ENCODE results near the gene SSRP1. TPM values are rescaled to one million over a fixed set of nuclear protein-coding genes. Genes with fewer than 3 reads are reported as not detected.

Gene SSRP1
- polyA plus RNA-seq, 4 donors, result 32.4 to 95.4 (median 63.7) TPM

DNA sequence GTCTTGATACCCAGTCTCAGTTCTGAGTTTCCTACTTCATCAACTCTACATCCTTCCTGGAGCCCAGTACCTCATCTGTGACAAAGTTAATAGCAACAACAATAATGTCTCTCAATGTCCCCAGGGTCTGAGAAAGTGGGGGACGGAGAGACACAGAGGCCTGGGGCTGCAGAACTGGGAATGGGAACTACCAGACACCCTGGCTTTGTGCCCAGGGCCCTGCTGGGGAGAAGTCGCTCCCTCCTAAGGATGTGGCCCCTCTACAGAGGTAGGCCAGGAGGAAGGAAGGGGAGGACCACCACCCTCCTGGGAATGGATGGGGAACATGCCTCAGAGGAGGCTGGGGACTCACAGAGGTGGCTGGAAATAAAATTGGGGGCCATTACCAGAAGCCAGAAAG lies 39.8 kb upstream of the SSRP1 start:
- no peaks in the 10 kb centered on the region for H3K9me3 ChIP-seq (ENCODE audit: control insufficient read depth in 2 of 2, insufficient read depth in 1 of 2, low read depth in 1 of 2, low read length in 1 of 2)
- H3K4me1 ChIP-seq (ENCODE audit: control insufficient read depth in 3 of 3, insufficient read depth in 2 of 3, low read depth in 1 of 3, low read length in 2 of 3), result no peaks in the 10 kb centered on the region
- FAIRE-seq, result no peak

DNA sequence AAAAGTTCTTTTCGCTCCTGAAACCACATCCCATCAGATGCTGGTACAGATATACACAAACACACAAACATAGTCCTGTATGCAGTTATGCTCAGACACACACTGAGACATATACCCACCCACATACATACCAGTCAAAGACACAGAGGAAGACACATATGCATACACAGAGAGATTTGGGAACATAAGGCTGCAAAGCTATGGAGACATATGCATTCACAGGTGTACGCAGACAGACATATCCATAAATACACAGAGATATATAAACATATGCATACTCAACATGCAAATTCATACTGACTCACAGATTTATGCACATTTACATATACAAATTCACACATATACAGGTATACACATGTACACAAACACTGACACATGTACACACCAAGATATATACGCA lies 39.3 kb upstream of the SSRP1 start:
- no peak for FAIRE-seq
- Histone ChIP-seq H3K36me3 (ENCODE audit: control insufficient read depth in 3 of 3, insufficient read depth in 2 of 3, low read depth in 1 of 3, low read length in 3 of 3) (no peaks in the 10 kb centered on the region), H3K27me3 (ENCODE audit: control insufficient read depth in 3 of 3, insufficient read depth in 3 of 3, low read length in 3 of 3) (peaks cover 0 to 3% (median 0%) of the 10 kb centered on the region in 3 donors), H3K4me3 (ENCODE audit: low read depth in 1 of 3, low read length in 3 of 3) (no peak overlapping the region), H3K9me3 (ENCODE audit: control insufficient read depth in 2 of 2, insufficient read depth in 1 of 2, low read depth in 1 of 2, low read length in 1 of 2) (no peaks in the 10 kb centered on the region), H3K27ac (ENCODE audit: low read depth in 1 of 3, low read length in 2 of 3) (no peak overlapping the region), H3K4me1 (ENCODE audit: control insufficient read depth in 3 of 3, insufficient read depth in 2 of 3, low read depth in 1 of 3, low read length in 2 of 3) (no peaks in the 10 kb centered on the region)
- no peak for DNase-seq
- WGBS, 3 donors, result 93 to 94% (median 94%) methylated on average over 3 of the region's 3 CpGs

More for the DNA sequence above, 39.8 kb upstream of the SSRP1 start:
- WGBS, 3 donors, result 55 to 71% (median 64%) methylated on average over 2 of the region's 2 CpGs
- H3K27me3 ChIP-seq (ENCODE audit: control insufficient read depth in 3 of 3, insufficient read depth in 3 of 3, low read length in 3 of 3), result peaks cover 0 to 3% (median 0%) of the 10 kb centered on the region in 3 donors
- H3K4me3 ChIP-seq (ENCODE audit: low read depth in 1 of 3, low read length in 3 of 3), result no peak overlapping the region
- H3K36me3 ChIP-seq (ENCODE audit: control insufficient read depth in 3 of 3, insufficient read depth in 2 of 3, low read depth in 1 of 3, low read length in 3 of 3), result no peaks in the 10 kb centered on the region
- no peak for DNase-seq
- no peak overlapping the region for H3K27ac ChIP-seq (ENCODE audit: low read depth in 1 of 3, low read length in 2 of 3)

DNA sequence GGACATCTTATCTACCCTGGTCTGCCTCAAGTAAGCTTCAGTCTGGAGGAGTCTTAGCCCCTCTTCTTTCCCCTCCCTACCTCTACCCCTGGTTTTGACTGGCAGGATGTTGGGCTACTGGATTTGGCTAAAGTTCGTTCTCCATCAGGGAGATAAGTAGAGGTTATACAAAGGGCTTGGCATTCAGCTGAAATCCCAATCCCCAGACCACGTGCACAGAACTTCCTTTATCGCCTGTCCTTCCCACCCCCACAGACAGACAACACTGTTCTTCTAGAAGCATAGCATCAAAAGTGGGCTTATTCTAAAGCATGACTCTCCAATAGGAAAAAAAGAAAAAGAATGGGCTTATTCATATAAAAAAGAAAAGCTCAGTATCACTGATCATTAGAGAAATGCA lies 37.5 kb upstream of the SSRP1 start:
- peaks cover 0 to 2% (median 0%) of the 10 kb centered on the region in 3 donors for H3K27me3 ChIP-seq (ENCODE audit: control insufficient read depth in 3 of 3, insufficient read depth in 3 of 3, low read length in 3 of 3)
- no peaks in the 10 kb centered on the region for H3K9me3 ChIP-seq (ENCODE audit: control insufficient read depth in 2 of 2, insufficient read depth in 1 of 2, low read depth in 1 of 2, low read length in 1 of 2)
- H3K4me3 ChIP-seq (ENCODE audit: low read depth in 1 of 3, low read length in 3 of 3), result no peak overlapping the region
- no peak for FAIRE-seq
- H3K27ac ChIP-seq (ENCODE audit: low read depth in 1 of 3, low read length in 2 of 3), result no peak overlapping the region
- DNase-seq, result no peak
- WGBS, 3 donors, result 41 to 52% (median 49%) methylated on average over 3 of the region's 3 CpGs
- H3K4me1 ChIP-seq (ENCODE audit: control insufficient read depth in 3 of 3, insufficient read depth in 2 of 3, low read depth in 1 of 3, low read length in 2 of 3), result no peaks in the 10 kb centered on the region
- no peaks in the 10 kb centered on the region for H3K36me3 ChIP-seq (ENCODE audit: control insufficient read depth in 3 of 3, insufficient read depth in 2 of 3, low read depth in 1 of 3, low read length in 3 of 3)

DNA sequence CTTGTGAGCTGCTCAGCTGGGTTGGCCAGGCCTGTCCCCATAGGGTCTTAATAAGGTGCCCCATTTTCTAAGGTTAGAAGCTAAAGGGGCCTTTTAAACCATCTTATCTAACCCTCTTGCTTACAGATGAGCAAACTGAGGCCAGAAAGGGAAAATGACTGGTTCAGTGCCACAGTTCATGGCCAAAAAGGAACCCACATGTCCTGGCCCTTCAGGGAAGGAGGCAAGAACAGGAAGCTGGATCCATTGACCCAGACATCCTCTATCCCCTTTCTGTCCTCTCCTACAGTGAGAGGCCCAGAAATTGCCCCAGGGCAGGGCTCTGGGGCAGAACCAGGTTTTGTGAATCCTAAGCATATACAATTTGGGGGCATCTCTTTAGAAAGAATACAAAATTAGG lies 35.2 kb upstream of the SSRP1 start:
- FAIRE-seq (no peak), DNase-seq (no peak)
- H3K36me3 ChIP-seq (ENCODE audit: control insufficient read depth in 3 of 3, insufficient read depth in 2 of 3, low read depth in 1 of 3, low read length in 3 of 3), result no peaks in the 10 kb centered on the region

DNA sequence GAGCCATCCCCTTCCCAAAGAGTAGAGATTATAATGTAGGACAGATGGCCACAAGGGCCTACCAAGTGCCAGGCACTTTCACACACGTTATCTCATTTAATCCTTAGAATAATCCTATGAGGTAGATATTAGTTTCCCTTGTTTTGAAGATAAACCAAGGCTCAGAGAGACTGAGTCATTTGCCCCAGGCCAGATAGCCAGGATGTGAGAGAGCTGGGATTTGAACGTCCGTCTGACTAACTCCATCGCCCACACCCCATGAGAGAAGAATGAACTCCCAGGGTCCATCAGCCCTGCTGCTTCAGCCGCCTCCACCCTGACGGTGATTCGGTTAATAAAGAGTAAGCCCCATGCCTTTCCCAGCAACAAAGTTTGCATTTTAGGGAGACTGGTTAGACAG lies 34.6 kb upstream of the SSRP1 start:
- Histone ChIP-seq H3K9me3 (ENCODE audit: control insufficient read depth in 2 of 2, insufficient read depth in 1 of 2, low read depth in 1 of 2, low read length in 1 of 2) (no peaks in the 10 kb centered on the region), H3K27ac (ENCODE audit: low read depth in 1 of 3, low read length in 2 of 3) (no peak overlapping the region), H3K36me3 (ENCODE audit: control insufficient read depth in 3 of 3, insufficient read depth in 2 of 3, low read depth in 1 of 3, low read length in 3 of 3) (no peaks in the 10 kb centered on the region), H3K27me3 (ENCODE audit: control insufficient read depth in 3 of 3, insufficient read depth in 3 of 3, low read length in 3 of 3) (peaks cover 0 to 2% (median 0%) of the 10 kb centered on the region in 3 donors), H3K4me3 (ENCODE audit: low read depth in 1 of 3, low read length in 3 of 3) (no peak overlapping the region), H3K4me1 (ENCODE audit: control insufficient read depth in 3 of 3, insufficient read depth in 2 of 3, low read depth in 1 of 3, low read length in 2 of 3) (no peaks in the 10 kb centered on the region)
- no peak for DNase-seq
- WGBS, 3 donors, result 80 to 91% (median 90%) methylated on average over 7 of the region's 7 CpGs
- FAIRE-seq, result no peak

More for the DNA sequence above, 35.2 kb upstream of the SSRP1 start:
- no peaks in the 10 kb centered on the region for H3K4me1 ChIP-seq (ENCODE audit: control insufficient read depth in 3 of 3, insufficient read depth in 2 of 3, low read depth in 1 of 3, low read length in 2 of 3)
- H3K27me3 ChIP-seq (ENCODE audit: control insufficient read depth in 3 of 3, insufficient read depth in 3 of 3, low read length in 3 of 3), result peaks cover 0 to 2% (median 0%) of the 10 kb centered on the region in 3 donors
- H3K9me3 ChIP-seq (ENCODE audit: control insufficient read depth in 2 of 2, insufficient read depth in 1 of 2, low read depth in 1 of 2, low read length in 1 of 2), result no peaks in the 10 kb centered on the region
- H3K4me3 ChIP-seq (ENCODE audit: low read depth in 1 of 3, low read length in 3 of 3), result no peak overlapping the region
- H3K27ac ChIP-seq (ENCODE audit: low read depth in 1 of 3, low read length in 2 of 3), result no peak overlapping the region

DNA sequence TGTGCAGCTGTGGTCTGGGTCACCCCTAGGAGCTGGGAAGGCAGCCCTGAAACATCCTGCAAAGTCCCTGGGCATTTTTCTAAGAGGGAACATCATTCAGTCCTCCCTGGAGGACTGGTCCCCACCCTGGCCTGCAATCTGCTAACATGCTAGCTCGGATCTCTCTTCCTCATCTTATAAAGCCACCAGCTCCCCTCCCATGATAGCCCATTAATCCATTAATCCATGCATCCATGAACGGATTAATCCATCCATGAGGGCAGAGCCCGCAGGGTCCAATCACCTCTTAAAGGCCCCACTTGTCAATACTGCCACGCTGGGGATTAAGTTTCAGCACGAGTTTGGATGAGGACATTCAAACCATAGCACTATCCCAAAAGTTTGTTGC lies 33.1 kb upstream of the SSRP1 start:
- H3K4me1 ChIP-seq (ENCODE audit: control insufficient read depth in 3 of 3, insufficient read depth in 2 of 3, low read depth in 1 of 3, low read length in 2 of 3), result no peaks in the 10 kb centered on the region
- DNase-seq (no peak), FAIRE-seq (no peak)
- H3K9me3 ChIP-seq (ENCODE audit: control insufficient read depth in 2 of 2, insufficient read depth in 1 of 2, low read depth in 1 of 2, low read length in 1 of 2), result no peaks in the 10 kb centered on the region
- no peaks in the 10 kb centered on the region for H3K36me3 ChIP-seq (ENCODE audit: control insufficient read depth in 3 of 3, insufficient read depth in 2 of 3, low read depth in 1 of 3, low read length in 3 of 3)
- WGBS, 3 donors, result 61 to 74% (median 68%) methylated on average over 5 of the region's 5 CpGs
- no peak overlapping the region for H3K4me3 ChIP-seq (ENCODE audit: low read depth in 1 of 3, low read length in 3 of 3)
- H3K27me3 ChIP-seq (ENCODE audit: control insufficient read depth in 3 of 3, insufficient read depth in 3 of 3, low read length in 3 of 3), result peaks cover 0 to 2% (median 0%) of the 10 kb centered on the region in 3 donors
- H3K27ac ChIP-seq (ENCODE audit: low read depth in 1 of 3, low read length in 2 of 3), result no peak overlapping the region

DNA sequence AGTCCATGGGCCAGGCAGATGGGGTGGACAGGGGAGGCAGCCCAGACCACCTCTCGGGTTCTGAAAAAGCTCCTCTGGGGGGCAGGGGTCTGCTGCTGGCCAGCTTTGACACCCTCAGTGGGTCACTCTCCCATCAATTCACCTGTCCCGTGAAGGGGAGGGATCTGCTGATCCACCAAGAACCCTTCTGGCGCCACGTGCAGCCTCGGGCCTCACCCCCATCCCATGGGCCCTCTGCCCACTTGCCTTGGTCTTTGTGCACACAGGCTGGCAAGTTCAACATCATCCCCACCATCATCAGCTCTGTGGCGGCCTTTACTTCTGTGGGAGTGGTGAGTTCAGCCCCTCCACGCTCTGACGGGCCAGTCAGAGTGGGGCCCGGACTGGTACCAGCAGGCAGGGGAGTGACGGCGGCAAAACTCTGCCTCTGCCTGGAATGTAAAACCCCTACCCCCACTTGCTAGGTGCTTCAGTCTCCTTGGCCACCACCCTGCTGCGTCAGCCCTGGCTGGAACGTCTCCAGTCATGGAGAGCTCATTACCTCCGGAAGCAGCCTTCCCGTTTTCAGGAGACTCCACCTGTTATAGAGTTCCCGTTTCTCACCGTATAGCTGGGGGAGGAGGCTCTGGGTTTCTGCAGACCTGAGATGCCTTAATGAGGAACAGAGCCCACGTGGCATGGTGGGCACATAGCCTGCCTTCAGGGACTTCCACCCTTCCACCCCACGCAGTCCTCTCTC lies 32.6 kb upstream of the SSRP1 start:
- H3K27ac ChIP-seq (ENCODE audit: low read depth in 1 of 3, low read length in 2 of 3), result no peak overlapping the region
- H3K27me3 ChIP-seq (ENCODE audit: control insufficient read depth in 3 of 3, insufficient read depth in 3 of 3, low read length in 3 of 3), result peaks cover 0 to 2% (median 0%) of the 10 kb centered on the region in 3 donors
- DNase-seq (no peak), FAIRE-seq (no peak)
- H3K4me3 ChIP-seq (ENCODE audit: low read depth in 1 of 3, low read length in 3 of 3), result no peak overlapping the region
- H3K4me1 ChIP-seq (ENCODE audit: control insufficient read depth in 3 of 3, insufficient read depth in 2 of 3, low read depth in 1 of 3, low read length in 2 of 3), result no peaks in the 10 kb centered on the region
- H3K9me3 ChIP-seq (ENCODE audit: control insufficient read depth in 2 of 2, insufficient read depth in 1 of 2, low read depth in 1 of 2, low read length in 1 of 2), result no peaks in the 10 kb centered on the region
- no peaks in the 10 kb centered on the region for H3K36me3 ChIP-seq (ENCODE audit: control insufficient read depth in 3 of 3, insufficient read depth in 2 of 3, low read depth in 1 of 3, low read length in 3 of 3)
- WGBS, 3 donors, result 60 to 70% (median 64%) methylated on average over 19 of the region's 19 CpGs

DNA sequence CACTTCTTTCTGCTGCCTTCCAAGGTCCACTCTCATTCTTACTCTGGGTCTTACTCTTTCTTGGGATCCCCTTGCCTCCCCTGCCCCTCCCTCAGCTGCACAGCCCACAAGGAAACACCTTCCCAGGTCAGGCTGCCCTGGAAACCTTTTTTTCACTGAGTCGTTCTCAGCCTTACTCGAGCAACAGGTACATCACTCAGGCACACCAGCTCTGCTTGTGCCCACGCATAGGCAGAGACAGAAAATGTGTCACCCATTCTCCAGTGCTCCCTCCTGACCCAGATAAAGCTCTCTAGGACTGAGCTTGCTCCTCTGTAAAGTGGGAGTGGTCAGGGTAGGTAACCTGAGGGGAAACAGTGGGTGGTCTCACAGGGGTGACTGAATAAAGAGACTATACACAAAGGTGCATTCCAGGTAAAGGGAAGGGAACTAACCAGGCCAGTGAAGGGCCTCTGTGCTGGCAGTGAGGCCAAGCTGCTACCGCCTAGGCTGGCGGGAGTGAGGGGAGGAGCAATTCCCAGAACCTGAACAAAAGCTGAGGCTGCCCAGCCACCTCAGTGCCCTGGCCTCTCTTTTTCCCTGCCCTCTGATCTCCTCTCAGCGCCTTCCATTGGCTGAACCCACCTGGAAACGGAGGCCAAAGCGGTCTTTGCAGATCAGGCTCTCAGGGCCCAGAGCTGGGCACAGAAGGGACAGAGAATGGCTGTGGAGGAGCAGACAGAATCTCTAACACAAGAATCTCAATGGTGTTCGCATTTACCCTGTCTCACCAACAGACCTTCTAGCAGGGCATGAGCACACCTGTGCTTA lies 29.4 kb upstream of the SSRP1 start:
- DNase-seq (no peak), FAIRE-seq (no peak)
- Histone ChIP-seq H3K4me3 (ENCODE audit: low read depth in 1 of 3, low read length in 3 of 3) (no peak overlapping the region), H3K4me1 (ENCODE audit: control insufficient read depth in 3 of 3, insufficient read depth in 2 of 3, low read depth in 1 of 3, low read length in 2 of 3) (no peaks in the 10 kb centered on the region), H3K9me3 (ENCODE audit: control insufficient read depth in 2 of 2, insufficient read depth in 1 of 2, low read depth in 1 of 2, low read length in 1 of 2) (no peaks in the 10 kb centered on the region), H3K27ac (ENCODE audit: low read depth in 1 of 3, low read length in 2 of 3) (no peak overlapping the region), H3K36me3 (ENCODE audit: control insufficient read depth in 3 of 3, insufficient read depth in 2 of 3, low read depth in 1 of 3, low read length in 3 of 3) (no peaks in the 10 kb centered on the region), H3K27me3 (ENCODE audit: control insufficient read depth in 3 of 3, insufficient read depth in 3 of 3, low read length in 3 of 3) (peaks cover 0 to 2% (median 0%) of the 10 kb centered on the region in 3 donors)
- 65 to 73% (median 68%) methylated on average over 9 of the region's 9 CpGs for WGBS, 3 donors

Data from small intestine (tissue), 7 donors.